HG03060 (cell line): ENCODE measurements around the gene HES1.

Source experiments
- ATAC-seq: cut with Tn5 transposase; IDR thresholded peaks from one replicate; pipeline ENCODE4 v1.9.1; 2021; ENCODE audit warnings: low read depth, moderate number of reproducible peaks; ENCODE audit not compliant: unreplicated experiment

Gene HES1

DNA sequence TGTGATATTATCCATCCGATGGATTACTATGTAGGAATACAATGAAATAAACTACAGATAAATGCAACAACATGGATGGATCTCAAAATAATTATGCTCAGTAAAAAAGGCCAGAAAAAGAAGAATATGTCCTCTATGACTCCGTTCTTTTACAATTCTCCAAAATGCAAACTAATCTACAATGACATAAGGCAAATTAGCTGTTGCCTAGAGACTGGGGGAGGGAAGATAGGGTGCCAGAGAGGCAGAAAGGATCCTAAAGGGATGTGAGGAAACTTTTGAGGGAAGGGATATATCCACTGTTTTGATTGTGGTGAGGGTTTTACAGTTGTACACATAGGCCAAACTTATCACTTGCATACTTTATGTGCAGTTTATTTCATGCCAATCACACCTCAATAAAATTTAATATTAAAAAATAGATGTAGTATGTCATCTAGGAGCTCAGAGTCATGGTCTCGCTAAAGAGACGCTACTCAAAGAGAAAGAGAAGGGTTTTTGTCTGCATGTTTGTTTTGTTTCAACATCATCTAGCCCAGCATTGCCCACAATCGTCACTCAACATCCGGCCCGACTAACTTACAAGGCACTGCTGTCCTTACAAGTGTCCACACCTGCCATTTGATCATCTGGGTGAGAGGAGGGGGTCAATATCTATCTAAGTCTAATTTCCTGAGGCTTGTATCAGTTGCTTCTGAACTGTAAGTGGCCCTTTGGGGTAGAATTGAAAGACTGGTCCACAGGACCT lies 29.5 kb downstream of the HES1 start:
- ATAC-seq = no peak

- ATAC-seq = no peak
Measured at GRCh38 chr3:194166682-194167479, 30.9 kb downstream of the HES1 start.

DNA sequence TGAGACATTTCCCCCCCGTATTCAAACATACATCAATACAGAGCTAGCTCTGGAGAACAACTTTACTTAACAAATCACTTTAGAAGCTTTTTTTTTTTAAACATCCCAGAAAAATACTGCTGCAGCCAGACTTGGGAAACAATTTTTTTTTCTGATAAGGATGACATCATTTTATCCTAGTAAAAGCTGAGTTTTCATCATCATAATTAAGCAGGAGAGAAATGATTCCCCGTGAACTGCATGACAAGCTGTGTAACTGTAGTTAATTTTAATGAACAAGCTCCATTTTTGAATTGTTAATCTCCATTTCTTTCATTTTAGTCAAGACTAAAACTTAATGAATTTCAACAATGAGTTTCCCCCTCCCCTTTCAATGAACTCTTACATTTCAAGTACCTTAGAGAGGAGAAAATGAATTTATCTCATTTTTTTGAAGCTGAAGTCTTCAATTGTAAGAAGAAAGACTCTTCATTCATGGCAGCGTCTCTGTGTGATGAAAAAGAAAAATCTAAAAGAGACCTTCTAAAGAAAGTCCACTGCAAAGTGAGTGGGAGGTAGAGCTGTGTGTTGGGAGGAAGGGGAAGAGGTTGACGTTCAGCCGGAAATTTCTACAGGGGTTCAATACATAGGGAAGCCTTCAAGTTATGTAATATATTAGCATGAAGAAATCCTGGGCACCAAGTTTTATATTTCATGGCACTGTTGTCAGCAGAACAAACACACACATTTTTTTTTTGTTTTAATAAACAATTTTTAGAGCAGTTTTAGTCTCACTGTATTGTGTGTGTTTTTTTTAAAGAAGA lies 31.7 kb downstream of the HES1 start:
- no peak for ATAC-seq

DNA sequence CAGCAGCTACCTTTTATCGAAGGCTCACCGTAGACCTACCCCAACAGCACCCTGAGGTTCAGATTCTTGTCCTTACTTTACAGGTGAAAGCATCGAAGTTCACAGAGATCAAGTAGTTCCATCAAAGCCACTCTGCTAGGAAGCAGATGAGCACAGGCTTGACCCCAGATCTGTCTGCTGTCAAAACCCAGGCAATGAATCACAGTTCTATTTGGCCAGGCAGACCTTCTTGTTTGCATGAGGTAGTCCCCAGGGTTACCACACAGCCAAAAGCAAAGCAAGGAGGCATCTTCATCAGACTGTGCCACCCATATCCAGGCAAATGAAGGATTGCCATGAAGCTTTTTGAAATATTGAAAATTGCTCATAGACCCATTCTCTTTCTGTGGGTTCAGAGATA lies 33.0 kb downstream of the HES1 start:
- ATAC-seq = no peak

GRCh38 chr3:194169595-194169994 lies 33.6 kb downstream of the HES1 start:
- no peak for ATAC-seq

DNA sequence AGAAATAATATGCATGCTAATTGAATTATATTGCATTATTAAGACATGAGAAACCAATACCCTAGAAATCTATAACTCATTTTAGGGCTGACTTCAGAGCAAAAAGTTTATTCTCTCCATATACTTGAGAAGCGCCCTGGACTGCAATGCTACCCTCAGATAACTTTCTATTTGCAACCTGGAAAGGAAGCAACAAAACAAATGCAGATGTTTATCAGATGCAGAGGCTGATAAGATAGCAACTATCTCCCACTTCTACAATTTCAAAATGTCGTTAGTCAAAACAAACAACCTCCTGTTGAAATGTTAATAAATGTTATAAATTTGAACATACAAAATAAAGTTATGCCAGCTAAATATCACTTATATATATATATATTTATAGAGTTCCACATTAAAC lies 34.8 kb downstream of the HES1 start:
- ATAC-seq = no peak

- no peak for ATAC-seq
Measured at GRCh38 chr3:194174406-194174805, 38.5 kb downstream of the HES1 start.

GRCh38 chr3:194174980-194175379 lies 39.0 kb downstream of the HES1 start:
- ATAC-seq = no peak

- ATAC-seq = no peak
Measured at GRCh38 chr3:194176274-194176991, 40.5 kb downstream of the HES1 start.

GRCh38 chr3:194177141-194177540 lies 41.2 kb downstream of the HES1 start:
- ATAC-seq = no peak

GRCh38 chr3:194178128-194178527 lies 42.2 kb downstream of the HES1 start:
- ATAC-seq = no peak

GRCh38 chr3:194178669-194179068 lies 42.7 kb downstream of the HES1 start:
- ATAC-seq = no peak

- no peak for ATAC-seq
Measured at GRCh38 chr3:194180570-194180969, 44.6 kb downstream of the HES1 start.

GRCh38 chr3:194181612-194182529 lies 45.9 kb downstream of the HES1 start:
- ATAC-seq = no peak

GRCh38 chr3:194183271-194183670 lies 47.3 kb downstream of the HES1 start:
- ATAC-seq = no peak

GRCh38 chr3:194184265-194184751 lies 48.4 kb downstream of the HES1 start:
- ATAC-seq = no peak

- ATAC-seq = no peak
Measured at GRCh38 chr3:194184801-194185200, 48.9 kb downstream of the HES1 start.

DNA sequence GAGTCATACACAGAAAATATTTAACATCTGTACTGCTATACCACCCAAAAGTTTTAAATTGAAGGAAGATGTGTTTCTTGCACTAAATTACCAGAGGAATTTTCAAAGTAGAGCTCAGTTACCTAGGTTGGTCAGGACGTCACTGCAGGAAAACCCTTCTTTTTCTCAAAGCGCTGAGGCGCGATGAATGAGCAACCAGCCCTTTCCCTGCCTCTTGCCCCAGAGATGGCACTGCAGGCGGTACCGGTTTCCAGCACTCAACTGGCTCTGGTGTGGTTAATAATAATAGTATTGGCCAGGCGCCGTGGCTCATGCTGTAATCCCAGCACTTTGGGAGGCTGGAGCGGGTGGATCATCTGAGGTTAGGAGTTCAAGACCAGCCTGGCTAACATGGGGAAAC lies 49.3 kb downstream of the HES1 start:
- ATAC-seq = no peak

DNA sequence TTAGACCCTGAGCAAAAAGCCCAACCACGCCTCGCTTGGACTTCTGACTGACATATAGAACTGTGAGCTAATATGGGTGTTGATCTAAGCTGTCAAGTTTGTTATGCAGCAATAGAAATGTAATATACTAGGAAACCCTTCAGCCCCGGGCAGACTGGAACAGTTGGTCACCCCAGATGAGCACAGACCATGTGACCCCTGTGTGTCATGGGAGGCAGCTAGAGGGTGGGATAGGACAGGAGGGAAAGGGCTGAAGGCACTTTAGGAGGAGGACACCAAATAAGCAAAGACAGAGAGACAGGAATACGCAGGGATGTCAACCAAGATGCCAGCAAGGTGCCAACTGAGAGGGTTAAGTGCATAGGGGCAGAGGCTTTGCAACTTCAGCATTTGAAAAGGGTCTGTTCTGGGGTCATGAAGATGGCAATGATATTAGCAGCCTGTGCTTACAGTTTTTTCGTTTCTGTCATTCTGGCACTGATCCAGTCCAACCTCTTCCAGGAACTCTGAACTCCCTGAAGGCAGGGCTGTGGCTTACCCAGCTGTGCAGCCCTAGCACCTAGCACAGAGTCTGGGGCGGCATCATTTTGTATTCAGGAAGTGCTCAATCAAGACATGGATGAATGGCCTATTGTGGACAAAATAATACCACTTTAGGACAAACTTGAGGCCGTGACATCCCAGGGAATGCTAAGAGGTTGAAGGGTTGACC lies 51.4 kb downstream of the HES1 start:
- ATAC-seq = no peak
